Fibroblast of skin of scalp (primary cell): ENCODE results near the gene NIPAL1.
A peak's percentile ranks its signal among the peaks of the same experiment; 100 is the strongest.

ENCODE experiments used
- DNase-seq: peaks from one replicate; pipeline ENCODE4 v3.0.0-alpha.2; 2013

The NIPAL1 gene

GRCh38 chr4:48067536-48067935, 51.0 kb downstream of the NIPAL1 start:
- no peak for DNase-seq

GRCh38 chr4:48068182-48068581, 51.6 kb downstream of the NIPAL1 start:
- no peak for DNase-seq

GRCh38 chr4:48069026-48069425, 52.5 kb downstream of the NIPAL1 start:
- no peak for DNase-seq

- no peak for DNase-seq
Observed at GRCh38 chr4:48071191-48071590, 54.6 kb downstream of the NIPAL1 start.

- no peak for DNase-seq
Observed at GRCh38 chr4:48073567-48074103, 57.1 kb downstream of the NIPAL1 start.

DNA sequence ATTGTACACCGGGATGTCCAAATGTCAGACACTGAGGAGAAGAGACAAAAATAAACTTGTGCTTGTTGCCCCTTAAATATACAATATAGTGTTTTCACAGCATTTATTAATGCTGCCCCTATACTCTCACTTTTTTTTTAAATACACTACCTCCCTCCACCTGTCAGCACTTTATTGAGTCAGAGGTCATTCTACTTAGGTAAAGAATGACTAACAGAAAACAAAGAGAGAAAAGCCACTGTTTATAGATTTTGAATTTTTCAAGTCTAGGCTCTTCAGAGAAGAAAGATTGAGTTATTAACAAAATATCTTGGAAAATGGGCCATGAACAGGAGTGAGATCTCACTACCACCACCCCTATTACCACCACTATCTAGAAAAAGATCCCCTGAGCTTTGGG, 58.1 kb downstream of the NIPAL1 start:
- no peak for DNase-seq

GRCh38 chr4:48078425-48078824, 61.9 kb downstream of the NIPAL1 start:
- no peak for DNase-seq

GRCh38 chr4:48078862-48079655, 62.5 kb downstream of the NIPAL1 start:
- DNase-seq = no peak

DNA sequence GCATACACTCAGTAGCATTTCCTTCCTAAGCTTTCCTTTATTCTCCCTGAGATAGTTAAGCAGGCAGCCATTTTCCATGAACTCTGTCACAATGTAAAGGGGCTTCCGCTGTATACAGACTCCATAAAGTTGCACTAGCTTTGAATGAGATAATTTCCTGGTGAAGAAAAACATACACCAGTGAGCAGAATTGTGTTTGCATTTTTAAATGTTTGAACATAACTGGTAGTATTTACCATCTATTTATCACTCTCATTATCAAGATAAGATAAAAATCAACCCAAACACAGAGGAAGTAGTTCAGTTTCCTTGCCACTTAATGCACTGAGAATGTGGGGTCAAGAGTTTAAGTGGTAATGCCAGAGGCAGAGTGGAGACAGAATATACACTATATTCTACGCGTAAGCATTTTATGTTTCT, 63.4 kb downstream of the NIPAL1 start:
- DNase-seq = no peak

- peak; percentile 14 for DNase-seq
Observed at GRCh38 chr4:48081196-48081595, 64.6 kb downstream of the NIPAL1 start.

DNA sequence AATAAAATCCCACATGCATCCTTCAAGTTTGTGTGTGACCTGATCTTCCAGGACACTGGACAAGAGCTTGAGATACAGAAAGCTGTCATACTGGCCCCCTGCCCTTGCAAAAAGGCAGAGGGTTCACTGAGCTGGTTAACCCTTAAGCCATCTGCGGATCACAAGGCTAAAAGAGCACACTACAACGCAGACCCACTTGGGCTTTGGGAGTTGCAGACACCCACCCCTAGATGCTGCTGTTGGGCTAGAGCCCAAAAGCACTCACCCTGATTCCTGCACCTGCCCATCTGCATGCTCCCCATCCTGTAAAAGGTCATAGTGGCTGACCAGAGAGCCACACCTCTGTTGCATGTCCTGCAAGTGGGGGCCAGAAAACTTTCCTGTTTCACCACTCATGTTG, 66.4 kb downstream of the NIPAL1 start:
- no peak for DNase-seq

GRCh38 chr4:48085821-48086589, 69.4 kb downstream of the NIPAL1 start:
- no peak for DNase-seq
